ENCODE results near the gene RB1. TPM values are rescaled to one million over a fixed set of nuclear protein-coding genes. Genes with fewer than 3 reads are reported as not detected.

Gene RB1
- polyA plus RNA-seq, 3 donors from 2014 or later, result 14.4 to 30.2 (median 17.0) TPM

GRCh38 chr13:48315969-48316650 lies 12.6 kb downstream of the RB1 start:
- peak overlapping the region in 1 of 6 donors; percentile 29 for H3K27ac Mint-ChIP-seq
- peaks cover 0 to 12% (median 3%) of the 10 kb centered on the region in 3 donors for H3K36me3 Mint-ChIP-seq
- no peak for DNase-seq
- no peaks in the 10 kb centered on the region for H3K9me3 Mint-ChIP-seq
- H3K4me1 Mint-ChIP-seq, result peaks cover 39 to 63% of the 10 kb centered on the region in 2 donors
- peak overlapping the region in 1 of 5 donors; percentile 18 for H3K4me3 Mint-ChIP-seq
- H3K27me3 Mint-ChIP-seq (ENCODE audit: low read depth in 3 of 3), result peaks cover 2 to 19% (median 7%) of the 10 kb centered on the region in 3 donors

- H3K27me3 Mint-ChIP-seq (ENCODE audit: low read depth in 3 of 3), result peaks cover 2 to 19% (median 7%) of the 10 kb centered on the region in 3 donors
- no peak for DNase-seq
- peak overlapping the region in 2 of 5 donors; percentile 5 to 27 for H3K4me3 Mint-ChIP-seq
- H3K36me3 Mint-ChIP-seq, result peaks cover 0 to 15% (median 4%) of the 10 kb centered on the region in 3 donors
- peaks cover 0 to 2% (median under 1%) of the 10 kb centered on the region in 6 donors for H3K9me3 Mint-ChIP-seq
- peaks cover 44 to 69% of the 10 kb centered on the region in 2 donors for H3K4me1 Mint-ChIP-seq
- peak overlapping the region in 1 of 6 donors; percentile 63 for H3K27ac Mint-ChIP-seq
These were observed 13.4 kb downstream of the RB1 start for GRCh38 chr13:48316826-48317510.

GRCh38 chr13:48317511-48318376 lies 14.2 kb downstream of the RB1 start:
- Mint-ChIP-seq H3K9me3 (peaks cover 0 to 8% (median 3%) of the 10 kb centered on the region in 6 donors), H3K36me3 (peaks cover 0 to 16% (median 12%) of the 10 kb centered on the region in 3 donors), H3K4me3 (peak overlapping the region in 4 of 5 donors; percentile 82 to 96 (median 88)), H3K27me3 (ENCODE audit: low read depth in 3 of 3) (peaks cover 2 to 19% (median 7%) of the 10 kb centered on the region in 3 donors), H3K27ac (peak overlapping the region in 3 of 6 donors; percentile 15 to 55 (median 20)), H3K4me1 (peaks cover 43 to 69% of the 10 kb centered on the region in 2 donors)
- no peak for DNase-seq

GRCh38 chr13:48318377-48318811 lies 14.8 kb downstream of the RB1 start:
- H3K27ac Mint-ChIP-seq, result peak overlapping the region in 4 of 6 donors; percentile 20 to 69 (median 60)
- H3K9me3 Mint-ChIP-seq, result peaks cover 0 to 8% (median 4%) of the 10 kb centered on the region in 6 donors
- peaks cover 38 to 68% of the 10 kb centered on the region in 2 donors for H3K4me1 Mint-ChIP-seq
- DNase-seq, result peak in 1 of 3 donors; percentile 12
- H3K4me3 Mint-ChIP-seq, result peak overlapping the region; percentile 82 to 96 (median 89)
- peaks cover 2 to 19% (median 5%) of the 10 kb centered on the region in 3 donors for H3K27me3 Mint-ChIP-seq (ENCODE audit: low read depth in 3 of 3)
- H3K36me3 Mint-ChIP-seq, result peaks cover 2 to 16% (median 13%) of the 10 kb centered on the region in 3 donors

GRCh38 chr13:48318821-48319511 lies 15.4 kb downstream of the RB1 start:
- Mint-ChIP-seq H3K9me3 (peaks cover 0 to 8% (median 4%) of the 10 kb centered on the region in 6 donors), H3K27me3 (ENCODE audit: low read depth in 3 of 3) (peaks cover 2 to 19% (median 5%) of the 10 kb centered on the region in 3 donors), H3K27ac (peak overlapping the region in 5 of 6 donors; percentile 65 to 89 (median 71)), H3K4me3 (peak overlapping the region; percentile 82 to 96 (median 89)), H3K4me1 (peaks cover 38 to 69% of the 10 kb centered on the region in 2 donors), H3K36me3 (peaks cover 3 to 16% (median 13%) of the 10 kb centered on the region in 3 donors)
- peak in 2 of 3 donors; percentile 24 to 33 for DNase-seq

- peak in 1 of 3 donors; percentile 15 for DNase-seq
- H3K27me3 Mint-ChIP-seq (ENCODE audit: low read depth in 3 of 3), result peaks cover 2 to 19% (median 5%) of the 10 kb centered on the region in 3 donors
- H3K27ac Mint-ChIP-seq, result peak overlapping the region; percentile 63 to 89 (median 72)
- H3K4me3 Mint-ChIP-seq, result peak overlapping the region; percentile 82 to 96 (median 89)
- H3K4me1 Mint-ChIP-seq, result peaks cover 40 to 67% of the 10 kb centered on the region in 2 donors
- H3K9me3 Mint-ChIP-seq, result peaks cover 0 to 8% (median 4%) of the 10 kb centered on the region in 6 donors
- peaks cover 3 to 16% (median 13%) of the 10 kb centered on the region in 3 donors for H3K36me3 Mint-ChIP-seq
These were observed 16.2 kb downstream of the RB1 start for GRCh38 chr13:48319531-48320398.

GRCh38 chr13:48320399-48320790 lies 16.8 kb downstream of the RB1 start:
- Mint-ChIP-seq H3K27me3 (ENCODE audit: low read depth in 3 of 3) (peaks cover 4 to 19% (median 8%) of the 10 kb centered on the region in 3 donors), H3K9me3 (peaks cover 0 to 8% (median 4%) of the 10 kb centered on the region in 6 donors), H3K4me1 (peaks cover 40 to 60% of the 10 kb centered on the region in 2 donors), H3K27ac (peak overlapping the region in 1 of 6 donors; percentile 35), H3K4me3 (peak overlapping the region; percentile 82 to 96 (median 89)), H3K36me3 (peaks cover 3 to 16% (median 13%) of the 10 kb centered on the region in 3 donors)
- DNase-seq, result no peak

GRCh38 chr13:48320891-48321510 lies 17.4 kb downstream of the RB1 start:
- Mint-ChIP-seq H3K9me3 (peaks cover 0 to 8% (median 4%) of the 10 kb centered on the region in 6 donors), H3K36me3 (peaks cover 3 to 16% (median 13%) of the 10 kb centered on the region in 3 donors), H3K4me1 (peaks cover 34 to 54% of the 10 kb centered on the region in 2 donors), H3K27ac (peak overlapping the region in 3 of 6 donors; percentile 4 to 76 (median 26)), H3K4me3 (peak overlapping the region; percentile 82 to 96 (median 89)), H3K27me3 (ENCODE audit: low read depth in 3 of 3) (peaks cover 4 to 19% (median 8%) of the 10 kb centered on the region in 3 donors)
- DNase-seq, result peak in 1 of 3 donors; percentile 16

GRCh38 chr13:48322294-48322693 lies 18.7 kb downstream of the RB1 start:
- peak overlapping the region; percentile 72 to 96 (median 88) for H3K4me3 Mint-ChIP-seq
- H3K27me3 Mint-ChIP-seq (ENCODE audit: low read depth in 3 of 3), result peaks cover 2 to 15% (median 8%) of the 10 kb centered on the region in 3 donors
- peak overlapping the region in 1 of 6 donors; percentile 0 for H3K27ac Mint-ChIP-seq
- no peak for DNase-seq
- peaks cover 29 to 54% of the 10 kb centered on the region in 2 donors for H3K4me1 Mint-ChIP-seq
- peaks cover 0 to 8% (median 4%) of the 10 kb centered on the region in 6 donors for H3K9me3 Mint-ChIP-seq
- H3K36me3 Mint-ChIP-seq, result peaks cover 3 to 13% (median 12%) of the 10 kb centered on the region in 3 donors

GRCh38 chr13:48333976-48334375 lies 30.4 kb downstream of the RB1 start:
- H3K9me3 Mint-ChIP-seq, result peaks cover 0 to 5% (median 0%) of the 10 kb centered on the region in 6 donors
- H3K4me1 Mint-ChIP-seq, result peaks cover 0 to 9% of the 10 kb centered on the region in 2 donors
- H3K36me3 Mint-ChIP-seq, result peaks cover 0 to 10% (median 7%) of the 10 kb centered on the region in 3 donors
- H3K4me3 Mint-ChIP-seq, result no peak overlapping the region
- DNase-seq, result no peak
- H3K27me3 Mint-ChIP-seq (ENCODE audit: low read depth in 3 of 3), result no peaks in the 10 kb centered on the region
- H3K27ac Mint-ChIP-seq, result no peak overlapping the region

- Mint-ChIP-seq H3K4me3 (no peak overlapping the region), H3K27me3 (ENCODE audit: low read depth in 3 of 3) (no peaks in the 10 kb centered on the region), H3K9me3 (peaks cover 0 to 5% (median 0%) of the 10 kb centered on the region in 6 donors), H3K27ac (no peak overlapping the region), H3K36me3 (peaks cover 0 to 11% (median 7%) of the 10 kb centered on the region in 3 donors), H3K4me1 (peaks cover 0 to 9% of the 10 kb centered on the region in 2 donors)
- peak; percentile 36 to 53 (median 47) for DNase-seq
These were observed 31.1 kb downstream of the RB1 start for GRCh38 chr13:48334534-48335127.

Data from immature natural killer cell (primary cell).